HepG2 (cell line): Measurements from ENCODE around the gene ZSWIM8. TPM values are rescaled to one million over a fixed set of nuclear protein-coding genes. Genes with fewer than 3 reads are reported as not detected.

Source experiments
- BCLAF1 ChIP-seq: fragments of 450-650 bp; IDR thresholded peaks from 2 replicates; pipeline ENCODE4 v1.6.1; 2017; ENCODE audit warnings: mild to moderate bottlenecking
- CBX1 ChIP-seq: IDR thresholded peaks from one replicate; pipeline ENCODE4 v1.6.1; 2016; ENCODE audit warnings: antibody characterized with exemption, low read depth
- EHMT2 ChIP-seq: fragments of 200-600 bp; sonication (generic); IDR thresholded peaks from 2 replicates; pipeline ENCODE4 v1.7.0; 2017; ENCODE audit warnings: antibody characterized with exemption, low read depth, low read length, borderline replicate concordance
- HNF4A ChIP-seq: sonication (generic); formaldehyde crosslinking; IDR thresholded peaks from 2 replicates; pipeline ENCODE4 v1.4.0; 2020; ENCODE audit warnings: missing genetic modification reagents
- MED8 ChIP-seq: sonication (generic); formaldehyde crosslinking; IDR thresholded peaks from 2 replicates; pipeline ENCODE4 v1.8.1; 2023; ENCODE audit warnings: mild to moderate bottlenecking, missing genetic modification reagents; ENCODE audit not compliant: insufficient replicate concordance
- SIX4 ChIP-seq: sonication (generic); formaldehyde crosslinking; IDR thresholded peaks from 2 replicates; pipeline ENCODE4 v1.4.0; 2020; ENCODE audit warnings: missing genetic modification reagents
- TAF15 ChIP-seq: fragments of 200-400 bp; formaldehyde crosslinking; IDR thresholded peaks from one replicate; pipeline ENCODE4 v1.6.1; 2018; ENCODE audit warnings: mild to moderate bottlenecking, low read depth, low read length; ENCODE audit not compliant: poor library complexity, severe bottlenecking
- ZNF281 ChIP-seq: sonication (generic); formaldehyde crosslinking; IDR thresholded peaks from 2 replicates; pipeline ENCODE4 v1.4.0; 2020; ENCODE audit warnings: missing genetic modification reagents, borderline replicate concordance
- ZNF512B ChIP-seq: sonication (generic); formaldehyde crosslinking; IDR thresholded peaks from 2 replicates; pipeline ENCODE4 v1.5.1; 2020; ENCODE audit warnings: missing genetic modification reagents, mild to moderate bottlenecking, borderline replicate concordance
- ZUFSP ChIP-seq: sonication (generic); formaldehyde crosslinking; IDR thresholded peaks from 2 replicates; pipeline ENCODE4 v1.9.0; 2021; ENCODE audit warnings: missing genetic modification reagents, mild to moderate bottlenecking, borderline replicate concordance
- polyA plus RNA-seq, 8 experiments: library from polyadenylated mRNA; depleted of rRNA in 3 of 8; stranded (reverse) in 7 of 8; unstranded in 1 of 8; fragments of >200 nt; fragmentation: Illumina TruSeq in 4 of 8; extraction: Trizol in 4 of 8; gene quantifications; 2 replicates each; pipeline versions ENCODE4 v1.2.1 to v1.2.3, GENCODE V29; 2011 to 2016; ENCODE audit warnings: low read depth in 4 of 8, missing spikeins in 1 of 8, mixed read lengths in 1 of 8; ENCODE audit not compliant: insufficient read depth in 1 of 8
- total RNA-seq, 5 experiments: library from RNA; depleted of rRNA; stranded (reverse); fragments of >200 nt; fragmentation: Illumina TruSeq; extraction: Trizol; gene quantifications; 2 replicates each; pipeline ENCODE4 v1.2.3, GENCODE V29; 2016; ENCODE audit warnings: low read depth in 1 of 5
- TF ChIP-seq, protein P1 (sequence below): sonication (generic); formaldehyde crosslinking; IDR thresholded peaks from 2 replicates; pipeline ENCODE4 v1.4.0; 2020; ENCODE audit warnings: missing genetic modification reagents

ZSWIM8 gene
- total and polyA plus RNA-seq, 2 of the 13 experiments (the other 11 are each of a cell fraction or from before 2014, with no cell fraction given), result 39.9 to 98.2 TPM

DNA sequence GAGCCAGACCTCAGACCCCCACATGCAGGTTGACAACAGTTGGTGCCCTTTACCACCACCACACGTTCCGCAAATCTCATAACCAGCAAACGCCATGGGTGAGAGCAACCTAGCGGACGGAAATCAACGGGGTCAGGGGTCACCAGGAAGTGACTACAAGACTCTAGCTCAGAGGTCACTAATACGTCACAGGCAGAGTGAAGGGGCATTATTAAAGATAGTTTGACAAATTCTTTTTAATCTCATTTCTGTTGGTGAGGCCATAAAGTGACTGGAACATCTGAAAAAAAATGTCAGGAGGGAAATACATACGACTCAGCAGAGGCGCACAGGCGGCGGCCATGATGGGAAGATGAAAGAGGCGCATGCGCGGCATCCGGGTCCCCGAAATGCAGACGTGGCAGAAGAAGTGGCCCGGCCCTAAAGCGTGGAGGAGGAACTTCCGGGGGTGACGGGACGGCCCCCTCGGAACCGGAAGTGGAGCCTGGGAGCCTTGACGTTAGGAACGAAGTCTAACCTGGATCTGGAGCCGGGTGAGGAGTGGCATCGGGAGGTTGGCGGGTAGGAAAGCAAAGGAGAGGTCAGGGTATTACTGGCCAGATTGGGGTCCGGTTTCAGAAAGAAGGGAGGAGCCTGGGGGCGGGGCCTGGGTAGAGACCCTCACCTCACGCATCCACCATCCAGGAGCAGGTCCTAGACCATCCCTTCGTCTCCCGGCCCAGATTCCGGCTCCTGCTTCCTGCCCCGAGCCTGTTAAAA is 41.3 kb upstream of the ZSWIM8 start, which contains the start of gene SEC24C (continued):
- TF ChIP-seq BCLAF1 (no peak), ZNF281 (CRISPR knock-in tag) (no peak), MED8 (CRISPR knock-in tag) (peak; percentile 19), TAF15 (no peak), CBX1 (no peak), EHMT2 (no peak), ZUFSP (no peak), HNF4A (peak; percentile 29; the same call in 1 of the 2 replicates), ZNF512B (no peak), SIX4 (no peak; the same call in 1 of the 2 replicates)
- TF ChIP-seq, protein P1, sequence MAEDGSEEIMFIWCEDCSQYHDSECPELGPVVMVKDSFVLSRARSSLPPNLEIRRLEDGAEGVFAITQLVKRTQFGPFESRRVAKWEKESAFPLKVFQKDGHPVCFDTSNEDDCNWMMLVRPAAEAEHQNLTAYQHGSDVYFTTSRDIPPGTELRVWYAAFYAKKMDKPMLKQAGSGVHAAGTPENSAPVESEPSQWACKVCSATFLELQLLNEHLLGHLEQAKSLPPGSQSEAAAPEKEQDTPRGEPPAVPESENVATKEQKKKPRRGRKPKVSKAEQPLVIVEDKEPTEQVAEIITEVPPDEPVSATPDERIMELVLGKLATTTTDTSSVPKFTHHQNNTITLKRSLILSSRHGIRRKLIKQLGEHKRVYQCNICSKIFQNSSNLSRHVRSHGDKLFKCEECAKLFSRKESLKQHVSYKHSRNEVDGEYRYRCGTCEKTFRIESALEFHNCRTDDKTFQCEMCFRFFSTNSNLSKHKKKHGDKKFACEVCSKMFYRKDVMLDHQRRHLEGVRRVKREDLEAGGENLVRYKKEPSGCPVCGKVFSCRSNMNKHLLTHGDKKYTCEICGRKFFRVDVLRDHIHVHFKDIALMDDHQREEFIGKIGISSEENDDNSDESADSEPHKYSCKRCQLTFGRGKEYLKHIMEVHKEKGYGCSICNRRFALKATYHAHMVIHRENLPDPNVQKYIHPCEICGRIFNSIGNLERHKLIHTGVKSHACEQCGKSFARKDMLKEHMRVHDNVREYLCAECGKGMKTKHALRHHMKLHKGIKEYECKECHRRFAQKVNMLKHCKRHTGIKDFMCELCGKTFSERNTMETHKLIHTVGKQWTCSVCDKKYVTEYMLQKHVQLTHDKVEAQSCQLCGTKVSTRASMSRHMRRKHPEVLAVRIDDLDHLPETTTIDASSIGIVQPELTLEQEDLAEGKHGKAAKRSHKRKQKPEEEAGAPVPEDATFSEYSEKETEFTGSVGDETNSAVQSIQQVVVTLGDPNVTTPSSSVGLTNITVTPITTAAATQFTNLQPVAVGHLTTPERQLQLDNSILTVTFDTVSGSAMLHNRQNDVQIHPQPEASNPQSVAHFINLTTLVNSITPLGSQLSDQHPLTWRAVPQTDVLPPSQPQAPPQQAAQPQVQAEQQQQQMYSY, result peak; percentile 96
